GM18526 (cell line): ENCODE measurements around the gene FGF6.

Experiments used
- POLR2A ChIP-seq: IDR thresholded peaks from 3 replicates; pipeline ENCODE4 v1.6.1; 2011; ENCODE audit not compliant: insufficient read length; ENCODE audit errors: extremely low read depth

FGF6 gene

DNA sequence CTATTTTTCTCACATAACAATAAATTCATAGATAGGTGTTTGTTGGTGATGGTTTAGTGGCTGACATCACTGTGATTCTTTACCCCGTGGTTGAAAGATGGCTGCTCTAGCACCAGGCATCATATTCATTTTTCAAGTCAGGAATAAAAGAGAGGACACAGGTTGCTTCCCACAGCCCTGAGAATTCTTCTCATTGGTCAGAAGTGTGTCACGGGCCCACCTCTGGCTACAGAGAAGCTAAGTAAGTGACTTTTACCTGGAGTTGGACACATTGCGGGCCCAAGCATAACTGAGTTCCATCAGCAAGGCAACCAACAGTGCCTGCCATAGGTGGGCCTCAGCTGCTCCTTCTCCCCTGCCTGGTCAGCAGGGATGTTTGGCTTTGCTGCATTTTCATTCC lies 38.5 kb downstream of the FGF6 start:
- TF ChIP-seq POLR2A = no peak

DNA sequence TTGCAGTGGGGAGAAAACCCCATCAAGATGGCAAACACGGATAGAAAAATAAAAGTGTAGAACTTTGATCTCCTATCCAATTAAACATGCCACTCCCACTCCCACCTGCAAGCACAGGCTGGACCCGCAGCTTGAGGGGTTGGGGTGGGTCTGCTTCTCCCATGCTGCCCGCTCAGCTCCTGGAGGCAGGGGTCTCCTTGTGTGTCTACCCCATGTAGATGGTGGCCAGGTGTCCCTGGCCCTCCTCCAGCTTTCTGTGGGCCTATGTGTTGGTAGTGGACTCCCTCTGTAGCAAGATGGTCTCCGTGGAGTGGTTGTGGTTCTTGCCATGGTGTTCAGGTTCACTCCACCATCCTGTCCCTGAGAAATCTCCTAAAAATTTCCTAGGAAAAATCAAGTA lies 42.6 kb downstream of the FGF6 start:
- no peak for TF ChIP-seq POLR2A

- TF ChIP-seq POLR2A = no peak
Measured at GRCh38 chr12:4401117-4401516, 44.5 kb downstream of the FGF6 start.

DNA sequence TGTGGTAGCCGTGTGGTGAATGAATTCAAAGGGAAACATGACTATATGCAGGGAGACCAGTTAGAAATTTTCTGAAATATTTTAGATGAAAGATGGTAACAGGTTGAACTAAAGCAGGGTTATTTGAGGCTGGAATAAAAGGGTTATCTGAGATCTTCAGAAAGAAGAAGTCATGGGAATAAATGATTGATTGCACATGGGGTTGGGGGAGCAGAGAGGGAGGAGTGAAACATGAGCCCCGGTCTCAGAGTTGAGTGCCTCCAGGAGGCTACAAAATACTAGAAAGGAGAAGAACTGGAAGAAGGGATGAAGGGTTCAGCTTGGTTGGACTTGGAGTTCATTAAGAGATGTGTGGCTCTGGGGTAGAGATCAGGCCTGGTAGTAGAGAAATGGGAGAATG lies 49.8 kb downstream of the FGF6 start:
- TF ChIP-seq POLR2A = no peak

DNA sequence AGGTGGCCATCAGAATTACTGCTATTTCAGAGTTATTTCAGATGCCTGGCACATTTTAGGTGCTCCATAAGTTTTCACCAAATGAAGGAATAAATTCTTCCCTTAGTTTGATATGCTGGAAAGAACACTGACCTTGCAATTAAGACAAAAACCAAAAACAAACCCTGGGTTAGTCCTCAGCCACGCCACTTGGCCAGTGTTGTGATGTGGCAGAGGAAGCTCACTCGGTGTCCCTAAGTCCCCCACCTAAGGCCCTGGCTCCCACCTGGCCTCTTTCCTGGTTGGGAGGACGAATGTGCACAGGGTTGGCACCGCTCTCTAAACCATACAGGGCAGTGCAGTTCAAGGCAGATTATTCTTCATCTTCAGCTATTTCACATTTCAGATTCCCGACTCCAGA lies 52.4 kb downstream of the FGF6 start:
- no peak for TF ChIP-seq POLR2A

GRCh38 chr12:4392223-4392742 lies 53.3 kb downstream of the FGF6 start:
- no peak for TF ChIP-seq POLR2A

DNA sequence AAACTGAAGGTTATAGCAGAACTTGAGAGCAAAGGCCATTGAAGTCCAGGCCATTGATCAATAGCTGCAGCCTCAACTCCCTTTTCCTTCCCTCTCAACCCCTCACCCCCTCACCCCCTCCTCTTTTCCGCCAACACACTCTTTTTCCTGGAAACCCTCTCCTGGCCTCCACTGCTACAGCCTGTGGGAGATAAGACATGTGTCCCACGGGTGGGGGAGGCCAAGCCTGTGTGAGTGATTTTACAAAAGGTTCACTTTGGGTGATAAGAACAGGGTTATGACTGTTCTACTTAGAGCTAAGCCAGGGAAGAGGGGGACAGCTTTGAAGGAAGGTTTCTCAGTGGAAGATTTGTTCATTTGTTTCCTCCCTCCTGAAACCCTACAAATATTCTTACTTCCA lies 57.0 kb downstream of the FGF6 start:
- TF ChIP-seq POLR2A = no peak

DNA sequence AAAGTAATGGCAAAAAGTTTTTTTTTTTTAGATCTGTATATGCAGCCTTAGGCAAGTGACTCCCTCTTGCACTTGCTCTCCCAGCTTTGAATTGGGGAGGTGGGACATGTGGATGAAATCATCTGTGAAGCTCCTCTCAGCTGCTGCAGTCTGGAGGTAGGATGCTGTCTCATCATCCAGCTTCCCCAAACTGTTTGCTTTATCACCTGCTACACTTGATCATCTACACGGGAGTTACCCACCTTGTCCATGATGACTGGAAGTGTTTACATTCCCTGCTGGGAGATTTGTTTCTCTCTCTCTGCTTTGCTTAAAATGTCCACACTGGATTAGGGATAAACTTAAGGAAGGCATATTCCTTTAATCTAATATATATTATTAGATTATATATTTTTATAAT lies 57.6 kb downstream of the FGF6 start:
- no peak for TF ChIP-seq POLR2A

DNA sequence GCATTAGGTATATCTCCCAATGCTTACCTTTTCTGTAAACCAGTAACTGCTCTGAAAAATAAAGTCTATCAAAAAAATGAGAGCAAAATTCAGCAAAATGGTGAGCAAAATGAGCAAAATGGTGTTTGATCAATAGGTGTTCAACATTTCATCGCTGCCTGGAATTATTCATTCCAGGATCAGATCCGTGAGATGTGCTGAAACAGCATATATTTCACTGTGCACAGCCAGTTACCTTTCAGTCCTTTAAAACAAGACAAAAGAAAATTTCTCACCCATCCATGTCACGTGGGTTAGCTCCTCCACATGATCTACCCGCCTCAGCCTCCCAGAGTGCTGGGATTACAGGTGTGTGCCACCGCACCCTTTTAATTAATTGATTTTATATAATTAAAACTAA lies 58.0 kb downstream of the FGF6 start:
- TF ChIP-seq POLR2A = no peak

- TF ChIP-seq POLR2A = no peak
Measured at GRCh38 chr12:4386801-4387200, 58.8 kb downstream of the FGF6 start.
